Measurements from ENCODE around the gene LATS2.

LATS2 gene

DNA sequence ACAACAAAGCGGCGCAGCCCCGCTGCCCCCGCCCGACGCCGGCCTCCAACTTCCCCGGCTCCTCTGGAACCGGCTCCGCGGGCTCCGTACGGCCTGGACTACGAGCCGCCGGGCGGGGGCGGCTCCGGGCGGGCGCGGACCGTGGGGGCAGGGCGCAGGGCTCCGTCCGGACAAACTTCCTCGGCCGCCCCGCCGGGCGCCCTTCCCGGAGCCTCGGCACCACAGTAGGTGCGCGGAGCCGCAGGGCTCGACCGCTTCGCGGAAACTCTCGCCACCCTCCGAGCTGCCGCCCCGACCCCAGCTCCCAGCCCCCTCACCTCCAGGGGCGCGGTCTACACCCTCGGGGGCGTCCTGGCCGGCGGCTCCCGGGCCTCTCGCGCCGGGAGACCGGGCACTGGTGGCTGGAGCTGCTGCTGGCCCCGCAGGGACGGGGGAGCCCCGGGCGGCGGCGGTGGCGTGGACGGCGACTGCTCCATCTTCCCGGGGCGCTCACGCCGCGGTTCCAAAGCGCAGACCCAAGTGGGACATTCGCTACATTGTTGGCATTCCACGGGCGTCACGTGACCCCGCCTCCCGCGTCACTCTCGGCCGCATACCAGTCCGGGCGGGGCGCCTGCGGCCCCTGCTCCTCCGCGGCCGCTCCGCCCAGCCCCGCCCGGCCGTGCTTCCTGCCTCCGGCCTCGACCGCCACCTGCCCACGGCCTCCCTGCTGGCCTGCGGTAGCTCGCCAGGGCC lies at the start of gene LATS2:
Gene LATS2 (minus strand): TSS at position 558 of the 735 bp plus-strand sequence. CDS start 15,560 bp downstream, outside the sequence.
- in situ Hi-C loops (cut with HindIII; ENCODE audit: low sequenced_read_pairs), result no loop called here
- TF ChIP-seq, protein P1, sequence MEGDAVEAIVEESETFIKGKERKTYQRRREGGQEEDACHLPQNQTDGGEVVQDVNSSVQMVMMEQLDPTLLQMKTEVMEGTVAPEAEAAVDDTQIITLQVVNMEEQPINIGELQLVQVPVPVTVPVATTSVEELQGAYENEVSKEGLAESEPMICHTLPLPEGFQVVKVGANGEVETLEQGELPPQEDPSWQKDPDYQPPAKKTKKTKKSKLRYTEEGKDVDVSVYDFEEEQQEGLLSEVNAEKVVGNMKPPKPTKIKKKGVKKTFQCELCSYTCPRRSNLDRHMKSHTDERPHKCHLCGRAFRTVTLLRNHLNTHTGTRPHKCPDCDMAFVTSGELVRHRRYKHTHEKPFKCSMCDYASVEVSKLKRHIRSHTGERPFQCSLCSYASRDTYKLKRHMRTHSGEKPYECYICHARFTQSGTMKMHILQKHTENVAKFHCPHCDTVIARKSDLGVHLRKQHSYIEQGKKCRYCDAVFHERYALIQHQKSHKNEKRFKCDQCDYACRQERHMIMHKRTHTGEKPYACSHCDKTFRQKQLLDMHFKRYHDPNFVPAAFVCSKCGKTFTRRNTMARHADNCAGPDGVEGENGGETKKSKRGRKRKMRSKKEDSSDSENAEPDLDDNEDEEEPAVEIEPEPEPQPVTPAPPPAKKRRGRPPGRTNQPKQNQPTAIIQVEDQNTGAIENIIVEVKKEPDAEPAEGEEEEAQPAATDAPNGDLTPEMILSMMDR (IDR thresholded peaks at IDR 0.05; ENCODE audit: low read depth, low read length, missing control alignments), result no peak
- DNase-seq (ENCODE audit: low read depth), result peak; percentile 88
- peak within 1 kb of the TSS; percentile 87 for H3K4me3 ChIP-seq (ENCODE audit: low read depth, low read length)

DNA sequence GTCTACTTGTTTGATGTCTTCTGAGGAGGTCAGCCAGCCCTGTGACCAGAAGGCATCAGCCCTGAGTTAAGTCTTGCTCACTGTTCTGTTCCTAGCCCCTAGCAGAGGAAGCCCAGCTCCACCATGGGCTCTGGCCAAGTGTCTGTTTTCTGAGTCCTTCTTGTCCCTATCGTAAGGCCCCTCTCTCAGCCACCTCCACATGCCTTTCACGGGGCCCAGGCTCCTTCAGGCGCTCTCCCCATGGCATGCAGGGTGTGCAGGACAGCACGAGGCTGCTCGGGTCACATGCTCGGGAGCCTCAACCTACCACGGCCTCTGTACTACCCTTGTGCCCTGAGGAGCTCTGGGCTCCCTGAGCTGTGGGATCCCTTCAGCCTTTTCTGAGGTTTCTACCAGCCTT lies 47.8 kb upstream of the LATS2 start:
- TF ChIP-seq, protein P1 (IDR thresholded peaks at IDR 0.05; ENCODE audit: low read depth, low read length, missing control alignments), result no peak

DNA sequence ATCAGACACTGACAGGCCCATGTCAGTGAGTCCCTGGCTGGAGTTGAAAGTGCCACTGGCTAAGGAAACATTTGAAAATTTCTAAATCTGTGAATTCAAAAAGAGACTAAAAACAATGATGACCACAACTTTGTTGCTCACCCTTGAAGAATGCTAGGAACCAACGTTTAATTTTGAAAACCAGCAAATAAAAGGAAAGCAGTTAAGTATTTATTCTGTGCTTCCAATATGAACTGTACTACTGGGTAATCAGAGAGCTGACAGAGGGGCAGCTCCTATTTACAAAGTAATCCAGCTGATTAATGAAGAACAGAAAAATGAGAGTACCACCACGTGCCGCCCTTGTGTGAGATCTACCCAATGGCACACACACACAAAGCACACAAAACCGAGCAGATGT lies 44.7 kb upstream of the LATS2 start:
- DNase-seq (ENCODE audit: low read depth), result peak; percentile 54
- in situ Hi-C loops (cut with HindIII; ENCODE audit: low sequenced_read_pairs), result no loop called here
- no peak overlapping the region for H3K4me3 ChIP-seq (ENCODE audit: low read depth, low read length)
- TF ChIP-seq, protein P1 (IDR thresholded peaks at IDR 0.05; ENCODE audit: low read depth, low read length, missing control alignments), result no peak

More for the DNA sequence above, 47.8 kb upstream of the LATS2 start:
- in situ Hi-C loops (cut with HindIII; ENCODE audit: low sequenced_read_pairs), result no loop called here
- DNase-seq (ENCODE audit: low read depth), result no peak
- no peak overlapping the region for H3K4me3 ChIP-seq (ENCODE audit: low read depth, low read length)

DNA sequence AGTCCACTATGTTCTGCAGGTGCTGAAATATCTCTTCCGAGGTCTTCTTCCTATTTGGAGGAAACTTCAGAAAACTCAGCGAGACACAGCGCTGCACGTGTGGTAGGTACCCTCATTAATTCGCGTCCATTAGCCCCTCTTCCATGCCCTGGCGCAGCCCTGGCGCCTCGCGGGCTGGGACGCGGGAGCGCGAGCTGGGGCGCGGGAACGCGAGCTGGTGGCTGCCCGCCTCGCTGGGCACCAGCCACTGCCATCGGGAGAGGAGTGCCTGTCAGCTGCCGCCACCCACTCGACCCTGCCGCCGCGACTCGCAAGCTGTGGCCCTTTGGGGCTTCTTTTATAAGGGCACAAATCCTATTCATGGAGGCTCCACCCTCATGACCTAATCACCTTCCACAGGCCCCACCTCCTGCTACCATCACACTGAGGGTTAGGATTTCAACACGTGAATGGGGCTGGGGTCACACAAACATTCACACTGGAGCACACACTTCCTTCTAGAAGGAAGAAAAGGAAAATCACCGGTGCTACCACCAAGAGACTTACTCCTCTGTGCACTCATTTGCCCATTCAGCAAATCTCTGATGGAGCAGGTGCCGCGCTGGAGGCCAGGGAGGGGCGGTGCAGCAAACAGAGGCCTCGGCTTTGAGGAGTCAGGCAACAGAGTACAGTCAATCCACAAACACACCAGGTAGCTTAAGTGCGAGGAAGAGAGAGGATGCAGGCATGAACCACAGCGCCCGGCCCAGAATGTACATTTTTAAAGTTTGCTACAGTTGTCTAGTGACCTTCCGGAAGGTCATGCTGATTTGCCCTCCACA lies 43.0 kb upstream of the LATS2 start:
- no peak for DNase-seq (ENCODE audit: low read depth)
- in situ Hi-C loops (cut with HindIII; ENCODE audit: low sequenced_read_pairs), result no loop called here
- TF ChIP-seq, protein P1 (IDR thresholded peaks at IDR 0.05; ENCODE audit: low read depth, low read length, missing control alignments), result no peak
- H3K4me3 ChIP-seq (ENCODE audit: low read depth, low read length), result no peak overlapping the region

DNA sequence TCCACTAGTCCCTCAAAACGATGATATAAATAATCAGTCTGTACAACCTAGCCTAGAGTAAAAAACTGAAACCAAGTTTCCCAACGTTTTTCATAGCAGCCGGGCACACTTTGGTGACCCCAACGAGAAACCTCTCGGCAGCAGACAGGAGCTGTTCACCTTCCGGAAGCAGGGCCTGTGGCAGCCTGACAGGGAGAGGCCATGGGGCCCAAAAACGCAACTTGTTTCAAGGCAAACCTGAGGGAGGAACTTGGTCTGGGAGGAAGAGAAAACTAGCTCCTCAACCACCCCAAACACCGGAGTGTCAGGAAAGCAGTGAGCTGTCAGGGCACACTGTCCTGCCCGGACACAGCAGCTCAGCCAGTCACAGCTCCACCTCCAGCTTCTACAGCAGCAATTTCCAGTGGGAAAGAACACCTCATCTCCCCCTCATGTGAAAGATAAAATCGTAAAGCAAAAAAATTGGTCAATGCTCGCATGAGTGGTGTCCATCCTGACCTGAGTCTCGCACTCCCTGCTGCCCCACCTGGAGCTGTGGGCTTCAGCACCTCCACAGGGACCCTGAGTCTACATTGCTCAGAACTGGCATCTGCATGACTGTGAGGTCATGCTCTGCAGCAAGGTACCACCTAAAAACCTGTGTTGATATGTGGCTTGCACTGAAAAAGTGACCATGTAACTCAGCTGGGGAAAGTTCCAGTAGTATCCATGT lies 40.6 kb upstream of the LATS2 start:
- in situ Hi-C loops (cut with HindIII; ENCODE audit: low sequenced_read_pairs), result no loop called here
- TF ChIP-seq, protein P1 (IDR thresholded peaks at IDR 0.05; ENCODE audit: low read depth, low read length, missing control alignments), result no peak
- H3K4me3 ChIP-seq (ENCODE audit: low read depth, low read length), result no peak overlapping the region
- DNase-seq (ENCODE audit: low read depth), result no peak

All from astrocyte of the cerebellum (primary cell).